Measurements from ENCODE around the gene RYR3. TPM values are rescaled to one million over a fixed set of nuclear protein-coding genes. Genes with fewer than 3 reads are reported as not detected.

Gene RYR3
- total and polyA plus RNA-seq, 4 donors = 0.88 to 23.1 (median 13.8) TPM

- Histone ChIP-seq H3K27me3 (ENCODE audit: control insufficient read depth in 1 of 2, insufficient read depth in 2 of 2, low read length in 1 of 2) (no peaks in the 10 kb centered on the region), H3K36me3 (ENCODE audit: control insufficient read depth in 1 of 2, insufficient read depth in 2 of 2, low read length in 1 of 2) (no peaks in the 10 kb centered on the region)
Observed at GRCh38 chr15:33903661-33904060, 592.9 kb downstream of the RYR3 start.

GRCh38 chr15:33907326-33907725 lies 596.6 kb downstream of the RYR3 start:
- Histone ChIP-seq H3K36me3 (ENCODE audit: control insufficient read depth in 1 of 2, insufficient read depth in 2 of 2, low read length in 1 of 2) (no peaks in the 10 kb centered on the region), H3K27ac (ENCODE audit: low read depth in 1 of 2, low read length in 2 of 2) (no peak overlapping the region), H3K9me3 (ENCODE audit: control insufficient read depth, low read length) (no peaks in the 10 kb centered on the region), H3K4me1 (ENCODE audit: control insufficient read depth in 1 of 2, insufficient read depth in 2 of 2, low read length in 2 of 2) (peaks cover 0 to 3% of the 10 kb centered on the region in 2 donors), H3K27me3 (ENCODE audit: control insufficient read depth in 1 of 2, insufficient read depth in 2 of 2, low read length in 1 of 2) (no peaks in the 10 kb centered on the region), H3K4me3 (ENCODE audit: low read length in 2 of 2) (no peak overlapping the region)
- intact Hi-C loops (cut with DNase I) = no loop called here
- ATAC-seq (ENCODE audit: low FRiP score) (no peak), DNase-seq (no peak)

More at GRCh38 chr15:33903661-33904060, 592.9 kb downstream of the RYR3 start:
- no peak overlapping the region for H3K27ac ChIP-seq (ENCODE audit: low read depth in 1 of 2, low read length in 2 of 2)
- DNase-seq (no peak), ATAC-seq (ENCODE audit: low FRiP score) (no peak)
- H3K9me3 ChIP-seq (ENCODE audit: control insufficient read depth, low read length) = no peaks in the 10 kb centered on the region
- no peak overlapping the region for H3K4me3 ChIP-seq (ENCODE audit: low read length in 2 of 2)
- WGBS, 2 donors = 94 to 96% methylated on average over 2 of the region's 2 CpGs
- intact Hi-C loops (cut with DNase I) = no loop called here
- H3K4me1 ChIP-seq (ENCODE audit: control insufficient read depth in 1 of 2, insufficient read depth in 2 of 2, low read length in 2 of 2) = no peaks in the 10 kb centered on the region

GRCh38 chr15:33908406-33908805 lies 597.6 kb downstream of the RYR3 start:
- intact Hi-C loops (cut with DNase I) = no loop called here
- H3K4me1 ChIP-seq (ENCODE audit: control insufficient read depth in 1 of 2, insufficient read depth in 2 of 2, low read length in 2 of 2) = peaks cover 0 to 3% of the 10 kb centered on the region in 2 donors
- no peaks in the 10 kb centered on the region for H3K9me3 ChIP-seq (ENCODE audit: control insufficient read depth, low read length)
- H3K36me3 ChIP-seq (ENCODE audit: control insufficient read depth in 1 of 2, insufficient read depth in 2 of 2, low read length in 1 of 2) = no peaks in the 10 kb centered on the region
- WGBS, 2 donors = 83 to 85% methylated on average over 3 of the region's 3 CpGs
- DNase-seq (no peak), ATAC-seq (ENCODE audit: low FRiP score) (no peak)
- H3K27me3 ChIP-seq (ENCODE audit: control insufficient read depth in 1 of 2, insufficient read depth in 2 of 2, low read length in 1 of 2) = no peaks in the 10 kb centered on the region
- H3K27ac ChIP-seq (ENCODE audit: low read depth in 1 of 2, low read length in 2 of 2) = no peak overlapping the region
- no peak overlapping the region for H3K4me3 ChIP-seq (ENCODE audit: low read length in 2 of 2)

DNA sequence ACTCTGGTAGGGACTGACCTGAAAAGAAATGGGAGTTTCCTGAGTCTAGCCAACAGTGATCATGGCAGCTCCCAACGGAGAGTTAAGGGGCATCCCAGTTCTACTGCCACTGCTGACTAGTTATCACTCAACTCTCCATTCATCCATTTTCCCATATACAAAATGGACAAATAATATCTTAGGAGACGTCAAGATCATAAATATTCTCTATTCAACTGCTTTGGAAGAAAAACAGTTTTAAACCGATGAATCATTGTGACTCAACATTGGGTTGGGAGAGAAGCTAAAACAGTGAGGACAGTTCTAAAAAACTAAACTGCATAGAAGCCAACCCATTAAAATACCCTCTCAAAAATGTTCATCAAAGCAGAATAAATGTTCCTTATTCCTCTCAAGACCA lies 600.0 kb downstream of the RYR3 start:
- H3K4me1 ChIP-seq (ENCODE audit: control insufficient read depth in 1 of 2, insufficient read depth in 2 of 2, low read length in 2 of 2) = peaks cover 0 to 3% of the 10 kb centered on the region in 2 donors
- H3K27me3 ChIP-seq (ENCODE audit: control insufficient read depth in 1 of 2, insufficient read depth in 2 of 2, low read length in 1 of 2) = no peaks in the 10 kb centered on the region
- H3K9me3 ChIP-seq (ENCODE audit: control insufficient read depth, low read length) = no peaks in the 10 kb centered on the region
- intact Hi-C loops (cut with DNase I) = no loop called here
- H3K27ac ChIP-seq (ENCODE audit: low read depth in 1 of 2, low read length in 2 of 2) = no peak overlapping the region
- DNase-seq (no peak), ATAC-seq (ENCODE audit: low FRiP score) (no peak)
- H3K36me3 ChIP-seq (ENCODE audit: control insufficient read depth in 1 of 2, insufficient read depth in 2 of 2, low read length in 1 of 2) = no peaks in the 10 kb centered on the region
- 47 to 53% methylated on average over 3 of the region's 3 CpGs for WGBS, 2 donors
- no peak overlapping the region for H3K4me3 ChIP-seq (ENCODE audit: low read length in 2 of 2)

GRCh38 chr15:33912326-33912725 lies 601.6 kb downstream of the RYR3 start:
- Histone ChIP-seq H3K9me3 (ENCODE audit: control insufficient read depth, low read length) (no peaks in the 10 kb centered on the region), H3K4me3 (ENCODE audit: low read length in 2 of 2) (no peak overlapping the region), H3K36me3 (ENCODE audit: control insufficient read depth in 1 of 2, insufficient read depth in 2 of 2, low read length in 1 of 2) (no peaks in the 10 kb centered on the region), H3K4me1 (ENCODE audit: control insufficient read depth in 1 of 2, insufficient read depth in 2 of 2, low read length in 2 of 2) (peaks cover 0 to 3% of the 10 kb centered on the region in 2 donors), H3K27ac (ENCODE audit: low read depth in 1 of 2, low read length in 2 of 2) (no peak overlapping the region), H3K27me3 (ENCODE audit: control insufficient read depth in 1 of 2, insufficient read depth in 2 of 2, low read length in 1 of 2) (no peaks in the 10 kb centered on the region)
- DNase-seq (no peak), ATAC-seq (ENCODE audit: low FRiP score) (no peak)
- intact Hi-C loops (cut with DNase I) = no loop called here

- no peak for ATAC-seq (ENCODE audit: low FRiP score)
- H3K9me3 ChIP-seq (ENCODE audit: control insufficient read depth, low read length) = no peaks in the 10 kb centered on the region
- WGBS, 2 donors = 93% methylated on average over 1 of the region's 1 CpG
- peaks cover 0 to 3% of the 10 kb centered on the region in 2 donors for H3K4me1 ChIP-seq (ENCODE audit: control insufficient read depth in 1 of 2, insufficient read depth in 2 of 2, low read length in 2 of 2)
- no peaks in the 10 kb centered on the region for H3K36me3 ChIP-seq (ENCODE audit: control insufficient read depth in 1 of 2, insufficient read depth in 2 of 2, low read length in 1 of 2)
- H3K4me3 ChIP-seq (ENCODE audit: low read length in 2 of 2) = no peak overlapping the region
- intact Hi-C loops (cut with DNase I) = no loop called here
- no peak overlapping the region for H3K27ac ChIP-seq (ENCODE audit: low read depth in 1 of 2, low read length in 2 of 2)
- no peak for DNase-seq
- no peaks in the 10 kb centered on the region for H3K27me3 ChIP-seq (ENCODE audit: control insufficient read depth in 1 of 2, insufficient read depth in 2 of 2, low read length in 1 of 2)
Observed at GRCh38 chr15:33913459-33913858, 602.7 kb downstream of the RYR3 start.

Other genes with a start within 250 kb of the RYR3 start
- gene FMN1, start 116.3 kb upstream of the RYR3 start, total RNA-seq = 10 to 100 TPM; 18.4 to 23.4 TPM
- 1 to 10 TPM in 1 of 2 donors, under 1 TPM in 1; 0.26 to 1.3 TPM for gene FMN1, start 116.3 kb upstream of the RYR3 start, polyA plus RNA-seq

All from aorta (tissue), 5 donors.